HepG2 (cell line): ENCODE measurements around the gene FAM222A. TPM values are rescaled to one million over a fixed set of nuclear protein-coding genes. Genes with fewer than 3 reads are reported as not detected.
A peak's percentile ranks its signal among the peaks of the same experiment; 100 is the strongest.

Experiments used
- ATAC-seq: fragments of 200-7000 bp; cut with Tn5 transposase; 3 replicates; pipeline ENCODE4 v1.9.1; 2020; ENCODE audit warnings: mild to moderate bottlenecking, moderate library complexity
- BruUV-seq: library from RNA; stranded (reverse); fragments of 400-500 nt; replicated peaks from 2 replicates; lab custom pipeline; 2021; lab: Mats Ljungman, UMichigan
- CTCF ChIA-PET: fragments of 300-600 bp; formaldehyde crosslinking; extraction: SDS; loops from one replicate; lab custom pipeline; 2021; ENCODE audit warnings: low total read pairs, inconsistent platforms, low intra/inter-chr PET ratio; lab: Yijun Ruan, JAX
- POLR2A ChIA-PET: fragments of 350-600 bp; sonication (Branson Sonifier 250); formaldehyde crosslinking; loops from one replicate; lab custom pipeline; 2020; ENCODE audit warnings: antibody characterized with exemption, inconsistent platforms; lab: Yijun Ruan, JAX
- DNase-seq: peaks from one replicate; pipeline ENCODE4 v3.0.0-alpha.2; 2015; ENCODE audit warnings: low spot score
- FAIRE-seq: peaks from 3 replicates; lab custom pipeline; 2011; peaks lifted over from hg19 to GRCh38; lab: Jason Lieb, UNC
- H2AFZ ChIP-seq: one replicate; pipeline ENCODE4 v1.6.1; 2011; ENCODE audit warnings: low read length, inconsistent platforms
- H3K27ac ChIP-seq: fragments of 300-600 bp; 3 replicates; pipeline ENCODE4 v1.8.0; 2011; ENCODE audit warnings: mixed run types, mild to moderate bottlenecking, mixed read lengths, low read length, inconsistent platforms; ENCODE audit not compliant: insufficient read depth; ENCODE audit errors: extremely low read length
- H3K27me3 ChIP-seq, 2 experiments: fragments of 200-600 bp in 1 of 2; 2 replicates in 1 of 2; 3 replicates in 1 of 2; pipeline versions ENCODE4 v1.6.0 to v1.8.0; 2011; ENCODE audit warnings: low read length in 2 of 2, mild to moderate bottlenecking in 2 of 2, moderate library complexity in 2 of 2, inconsistent platforms in 1 of 2; ENCODE audit not compliant: insufficient read depth in 2 of 2, control insufficient read depth in 1 of 2
- H3K36me3 ChIP-seq, 2 experiments: fragments of 200-600 bp in 1 of 2; replicated peaks in 1 of 2; 2 replicates in 1 of 2; 3 replicates in 1 of 2; pipeline versions ENCODE4 v1.5.1 to v1.8.0; 2011; ENCODE audit warnings: low read length in 2 of 2, inconsistent platforms in 1 of 2; ENCODE audit not compliant: insufficient read depth in 2 of 2, control insufficient read depth in 1 of 2
- H3K4me1 ChIP-seq: 2 replicates; pipeline ENCODE4 v1.5.1; 2012; ENCODE audit warnings: low read length, inconsistent platforms; ENCODE audit not compliant: insufficient read depth
- H3K4me2 ChIP-seq: 2 replicates; pipeline ENCODE4 v1.6.0; 2011; ENCODE audit warnings: low read depth, low read length, inconsistent platforms
- H3K4me3 ChIP-seq, 3 experiments: fragments of 200-600 bp in 1 of 3; sonication (generic), shearing (Covaris generic) in 1 of 3; replicated peaks in 1 of 3; 2 replicates each; pipeline ENCODE4 v1.5.1; 2011 to 2016; ENCODE audit warnings: low read length in 3 of 3, inconsistent platforms in 2 of 3, low read depth in 2 of 3, mild to moderate bottlenecking in 2 of 3, control low read depth in 1 of 3, mixed read lengths in 1 of 3; ENCODE audit not compliant: insufficient read depth in 1 of 3
- H3K79me2 ChIP-seq: one replicate; pipeline ENCODE4 v1.6.1; 2011; ENCODE audit warnings: low read length, inconsistent platforms; ENCODE audit not compliant: insufficient read depth
- H3K9ac ChIP-seq: 2 replicates; pipeline ENCODE4 v1.6.0; 2011; ENCODE audit warnings: mild to moderate bottlenecking, low read depth, low read length, inconsistent platforms; ENCODE audit not compliant: insufficient read depth
- H3K9me3 ChIP-seq: 2 replicates; pipeline ENCODE4 v1.5.1; 2012; ENCODE audit warnings: mild to moderate bottlenecking, low read length
- H4K20me1 ChIP-seq: 2 replicates; pipeline ENCODE4 v1.6.0; 2011; ENCODE audit warnings: inconsistent platforms, mild to moderate bottlenecking, low read length, moderate library complexity; ENCODE audit not compliant: insufficient read depth
- KLF11 ChIP-seq: IDR thresholded peaks from 2 replicates; pipeline ENCODE4 v1.6.1; 2016; ENCODE audit warnings: missing compliant biosample characterization
- SMC3 ChIP-seq: IDR thresholded peaks from 2 replicates; pipeline ENCODE4 v1.6.1; 2011; ENCODE audit warnings: low read length, improper control_type of control experiment
- STAG1 ChIP-seq: sonication (generic); formaldehyde crosslinking; IDR thresholded peaks from 2 replicates; pipeline ENCODE4 v1.4.0; 2020; ENCODE audit warnings: missing genetic modification reagents
- ZMAT3 ChIP-seq: sonication (generic); formaldehyde crosslinking; conservative IDR thresholded peaks from 2 replicates; pipeline ENCODE4 v1.7.0; 2021; ENCODE audit warnings: missing genetic modification reagents
- ZNF205 ChIP-seq: IDR thresholded peaks from 2 replicates; pipeline ENCODE4 v1.6.1; 2018; ENCODE audit warnings: missing biosample characterization, missing genetic modification reagents
- WGBS: methylation state at CpG from one replicate; pipeline ENCODE4 v1.1.6; 2017; ENCODE audit warnings: low lambda C conversion rate; 5-methylcytosine and 5-hydroxymethylcytosine counted together
- in situ Hi-C: cut with HindIII; loops from 2 replicates; pipeline ENCODE4 v1.10.0; 2017; ENCODE audit warnings: low pct_unique_long_range_greater_than_20kb; ENCODE audit not compliant: extremely low pct_ligation_motif_present
- intact Hi-C: fragments of 100-400 bp; cut with micrococcal nuclease; formaldehyde crosslinking; loops from one replicate; pipeline ENCODE4 v1.10.0; 2022; ENCODE audit not compliant: unreplicated experiment
- polyA plus RNA-seq, 8 experiments: library from polyadenylated mRNA; depleted of rRNA in 3 of 8; stranded (reverse) in 7 of 8; unstranded in 1 of 8; fragments of >200 nt; fragmentation: Illumina TruSeq in 4 of 8; extraction: Trizol in 4 of 8; gene quantifications; 2 replicates each; pipeline versions ENCODE4 v1.2.1 to v1.2.3, GENCODE V29; 2011 to 2016; ENCODE audit warnings: low read depth in 4 of 8, missing spikeins in 1 of 8, mixed read lengths in 1 of 8; ENCODE audit not compliant: insufficient read depth in 1 of 8
- total RNA-seq, 5 experiments: library from RNA; depleted of rRNA; stranded (reverse); fragments of >200 nt; fragmentation: Illumina TruSeq; extraction: Trizol; gene quantifications; 2 replicates each; pipeline ENCODE4 v1.2.3, GENCODE V29; 2016; ENCODE audit warnings: low read depth in 1 of 5
- TF ChIP-seq, protein P1 (sequence below): sonication (generic); formaldehyde crosslinking; IDR thresholded peaks from 2 replicates; pipeline ENCODE4 v1.5.0; 2020; ENCODE audit warnings: mild to moderate bottlenecking, missing genetic modification reagents, moderate library complexity

The FAM222A gene
- total and polyA plus RNA-seq, 2 of the 13 experiments (the other 11 are each of a cell fraction or from before 2014, with no cell fraction given) = 2.7 to 9.6 TPM

DNA sequence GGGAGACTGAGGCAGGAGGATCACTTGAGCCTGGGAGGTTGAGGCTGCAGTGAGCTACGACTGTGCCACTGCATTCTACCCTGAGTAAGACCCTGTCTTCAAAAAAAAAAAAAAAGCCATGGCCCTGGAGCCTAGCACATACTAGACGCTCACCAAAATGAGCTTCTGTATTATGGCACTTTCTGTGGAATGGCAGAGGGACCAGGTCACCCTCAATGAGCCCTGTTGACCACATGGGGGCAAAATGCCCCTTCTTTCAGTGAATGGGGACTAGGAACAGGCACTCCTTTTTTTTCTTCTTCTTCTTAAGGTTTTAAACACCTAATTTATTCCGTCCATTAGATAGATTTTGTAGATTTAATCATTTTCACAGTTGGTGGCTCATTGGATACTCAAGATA lies 50.5 kb downstream of the FAM222A start:
- DNase-seq = no peak

More for the DNA sequence above, 50.5 kb downstream of the FAM222A start:
- H3K9ac ChIP-seq = no peak overlapping the region
- no peak overlapping the region for H2AFZ ChIP-seq
- WGBS = 97% methylated on average over 3 of the region's 3 CpGs
- H4K20me1 ChIP-seq = no peaks in the 10 kb centered on the region
- H3K79me2 ChIP-seq = no peaks in the 10 kb centered on the region
- no TSS peak for BruUV-seq
- H3K4me2 ChIP-seq = no peak overlapping the region
- ChIA-PET CTCF (interaction anchor here (0.9 kb wide), 1 partner anchor 52 kb away, joined by 3 read pairs; no protein-coding TSS in a partner anchor), POLR2A (interaction anchor here (1.2 kb wide), 1 partner anchor 9 kb away, joined by 3 read pairs; no protein-coding TSS in a partner anchor)
- intact Hi-C loops (no loop called here), in situ Hi-C loops (no loop called here)
- peak; percentile 40 for FAIRE-seq
- no peak overlapping the region for H3K27ac ChIP-seq
- H3K36me3 ChIP-seq = peaks cover 1 to 12% of the 10 kb centered on the region in 2 experiments; a peak in 2 of 5 replicates
- no peaks in the 10 kb centered on the region for H3K9me3 ChIP-seq
- ATAC-seq = peak; percentile 32; the same call in 1 of the 3 replicates
- H3K4me1 ChIP-seq = peaks cover 16% of the 10 kb centered on the region
- no peaks in the 10 kb centered on the region for H3K27me3 ChIP-seq
- no peak overlapping the region for H3K4me3 ChIP-seq
- TF ChIP-seq STAG1 (peak; percentile 41), KLF11 (CRISPR knock-in tag) (no peak), ZMAT3 (no peak), ZNF205 (CRISPR knock-in tag) (0 out of 2 replicates have a peak, but pooled peaks have one; percentile 58), SMC3 (peak; percentile 26; the same call in 1 of the 2 replicates)
- TF ChIP-seq, protein P1, sequence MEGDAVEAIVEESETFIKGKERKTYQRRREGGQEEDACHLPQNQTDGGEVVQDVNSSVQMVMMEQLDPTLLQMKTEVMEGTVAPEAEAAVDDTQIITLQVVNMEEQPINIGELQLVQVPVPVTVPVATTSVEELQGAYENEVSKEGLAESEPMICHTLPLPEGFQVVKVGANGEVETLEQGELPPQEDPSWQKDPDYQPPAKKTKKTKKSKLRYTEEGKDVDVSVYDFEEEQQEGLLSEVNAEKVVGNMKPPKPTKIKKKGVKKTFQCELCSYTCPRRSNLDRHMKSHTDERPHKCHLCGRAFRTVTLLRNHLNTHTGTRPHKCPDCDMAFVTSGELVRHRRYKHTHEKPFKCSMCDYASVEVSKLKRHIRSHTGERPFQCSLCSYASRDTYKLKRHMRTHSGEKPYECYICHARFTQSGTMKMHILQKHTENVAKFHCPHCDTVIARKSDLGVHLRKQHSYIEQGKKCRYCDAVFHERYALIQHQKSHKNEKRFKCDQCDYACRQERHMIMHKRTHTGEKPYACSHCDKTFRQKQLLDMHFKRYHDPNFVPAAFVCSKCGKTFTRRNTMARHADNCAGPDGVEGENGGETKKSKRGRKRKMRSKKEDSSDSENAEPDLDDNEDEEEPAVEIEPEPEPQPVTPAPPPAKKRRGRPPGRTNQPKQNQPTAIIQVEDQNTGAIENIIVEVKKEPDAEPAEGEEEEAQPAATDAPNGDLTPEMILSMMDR (CRISPR knock-in tag) = peak; percentile 44
- TF ChIP-seq, all 625 proteins: peak for 4
